ENCODE measurements around the gene KPRP. TPM values are rescaled to one million over a fixed set of nuclear protein-coding genes. Genes with fewer than 3 reads are reported as not detected.

The KPRP gene
- total and polyA plus RNA-seq, 2 experiments from 2014 or later = not detected

- H3K4me1 Mint-ChIP-seq = peaks cover 4% of the 10 kb centered on the region; the same call in 1 of the 3 replicates
- no peak overlapping the region for H3K4me3 Mint-ChIP-seq
- no peaks in the 10 kb centered on the region for H3K36me3 Mint-ChIP-seq (ENCODE audit: low read depth)
- no peak overlapping the region for H3K4me2 ChIP-seq
- no peak overlapping the region for H3K27ac ChIP-seq (ENCODE audit: low read depth)
- no peaks in the 10 kb centered on the region for H3K9me3 Mint-ChIP-seq
- H3K9me2 ChIP-seq (ENCODE audit: insufficient read depth) = no peaks in the 10 kb centered on the region
- H3K36me3 ChIP-seq (ENCODE audit: insufficient read depth) = no peaks in the 10 kb centered on the region
- ATAC-seq (no peak), DNase-seq (ENCODE audit: low spot score) (no peak)
- no peak for TF ChIP-seq CREB1 (CRISPR knock-in tag; IDR thresholded peaks at IDR 0.05; ENCODE audit: low read depth)
- no peak for TF ChIP-seq ETS1 (IDR thresholded peaks at IDR 0.05)
- no peak for TF ChIP-seq EZH2 (IDR thresholded peaks at IDR 0.05; ENCODE audit: low read depth, unreplicated experiment)
- TF ChIP-seq REST (IDR thresholded peaks at IDR 0.05; ENCODE audit: unreplicated experiment) = no peak
- TF ChIP-seq JUNB (IDR thresholded peaks at IDR 0.05; ENCODE audit: unreplicated experiment) = no peak
- no peak for TF ChIP-seq NANOG (IDR thresholded peaks at IDR 0.05; ENCODE audit: borderline replicate concordance)
- no peak for TF ChIP-seq ZNF462 (CRISPR knock-in tag; IDR thresholded peaks at IDR 0.05)
- TF ChIP-seq EZH2phosphoT487 (IDR thresholded peaks at IDR 0.05; ENCODE audit: unreplicated experiment) = no peak
- TF ChIP-seq ZNF114 (CRISPR knock-in tag; IDR thresholded peaks at IDR 0.05) = no peak
- TF ChIP-seq POLR2AphosphoS5 (IDR thresholded peaks at IDR 0.05; ENCODE audit: low read depth) = no peak
- H3K4me3 ChIP-seq = no peak overlapping the region
- H3K27me3 ChIP-seq (ENCODE audit: insufficient read depth) = no peaks in the 10 kb centered on the region
- no peaks in the 10 kb centered on the region for H3K79me2 ChIP-seq (replicated peaks; ENCODE audit: insufficient read depth)
- no peak overlapping the region for H3K27ac Mint-ChIP-seq
- H3K4me1 ChIP-seq (ENCODE audit: insufficient read depth) = no peaks in the 10 kb centered on the region
- no peak overlapping the region for H2AFZ ChIP-seq
- peaks cover under 1% of the 10 kb centered on the region for H3K27me3 Mint-ChIP-seq (ENCODE audit: insufficient read depth, low read depth, poor library complexity)
- no peaks in the 10 kb centered on the region for H3F3A ChIP-seq (replicated peaks; ENCODE audit: low read depth)
- no peaks in the 10 kb centered on the region for H4K20me1 ChIP-seq (replicated peaks; ENCODE audit: insufficient read depth)
Observed at GRCh38 chr1:152725261-152725660, 32.6 kb upstream of the KPRP start.

Data from GM23338 (cell line).